ENCODE measurements around the gene ZNF398. TPM values are rescaled to one million over a fixed set of nuclear protein-coding genes. Genes with fewer than 3 reads are reported as not detected.
A peak's percentile ranks its signal among the peaks of the same experiment; 100 is the strongest.

Gene ZNF398
- total and polyA plus RNA-seq, 9 of the 15 experiments (the other 6 are each of a cell fraction or from before 2014, with no cell fraction given): 4.0 to 18.6 (median 10.4) TPM

DNA sequence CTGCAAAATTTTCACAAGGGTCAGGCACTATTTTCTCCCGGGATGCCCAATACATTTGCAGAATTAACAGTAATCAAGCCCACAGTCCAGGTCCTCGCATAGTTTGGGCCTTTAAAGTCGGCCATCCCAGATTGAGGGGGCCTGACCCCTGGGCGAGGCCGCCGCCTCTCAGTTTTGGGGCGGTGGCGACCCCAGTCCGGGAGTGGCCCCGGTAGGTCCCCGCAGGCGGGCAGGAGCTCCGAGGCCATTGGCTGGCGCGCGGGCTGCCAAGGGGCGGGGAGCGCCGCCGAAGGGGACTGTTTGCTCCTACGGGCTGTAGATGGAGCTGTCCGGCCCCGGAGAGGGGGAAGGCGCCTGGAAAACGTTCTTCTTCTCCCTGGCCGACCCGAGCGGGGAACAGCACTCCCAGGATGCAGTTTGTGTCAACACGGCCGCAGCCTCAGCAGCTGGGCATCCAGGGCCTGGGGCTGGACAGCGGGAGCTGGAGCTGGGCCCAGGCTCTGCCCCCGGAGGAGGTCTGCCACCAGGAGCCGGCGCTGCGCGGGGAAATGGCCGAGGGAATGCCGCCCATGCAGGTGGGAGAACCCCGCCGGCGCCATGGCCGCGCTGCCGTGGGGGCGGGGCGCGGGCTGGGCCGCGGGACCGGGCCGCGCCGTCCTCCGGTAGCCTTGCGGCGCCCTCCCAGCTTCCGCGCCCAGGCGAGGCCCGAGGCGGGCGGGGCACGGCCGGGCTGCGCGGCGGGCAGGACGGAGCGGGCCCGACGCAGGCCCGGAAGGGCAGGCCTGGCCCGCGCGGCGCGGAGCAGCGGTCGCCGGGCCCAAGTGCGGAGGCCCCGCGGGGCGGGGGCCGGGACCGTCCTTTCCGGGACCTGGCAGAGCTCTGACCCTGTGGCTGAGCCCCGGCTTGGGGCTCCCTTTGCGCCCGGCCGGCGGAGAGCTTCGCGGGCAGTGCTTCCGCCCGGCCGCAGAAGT, 48.2 kb downstream of the ZNF398 start, which contains the start of gene ZNF282 (continued):
- TF ChIP-seq NKRF (IDR thresholded peaks at IDR 0.05; ENCODE audit: borderline replicate concordance) (peak; percentile 71), HMGN3 (IDR thresholded peaks at IDR 0.05; ENCODE audit: borderline replicate concordance, extremely low read depth, insufficient read length, low read depth, low read length) (peak; percentile 90), ZNF766 (CRISPR knock-in tag; conservative IDR thresholded peaks at IDR 0.05) (peak; percentile 45; the same call in 1 of the 2 replicates), ZBTB1 (CRISPR knock-in tag; IDR thresholded peaks at IDR 0.05; ENCODE audit: borderline replicate concordance, low read depth) (peak; percentile 56), MTA1 (IDR thresholded peaks at IDR 0.05; ENCODE audit: borderline replicate concordance) (no peak), CSDE1 (IDR thresholded peaks at IDR 0.05) (no peak), ETV6 (IDR thresholded peaks at IDR 0.05; ENCODE audit: borderline replicate concordance in 1 of 2, low read depth in 2 of 2, low read length in 1 of 2) (0 out of 4 replicates have a peak, but pooled peaks of 1 of the 2 experiments have one; percentile 8), ETV6 (CRISPR knock-in tag; IDR thresholded peaks at IDR 0.05; ENCODE audit: borderline replicate concordance) (no peak), ETV1 (tag; conservative IDR thresholded peaks at IDR 0.05; ENCODE audit: low read depth) (no peak; the same call in 1 of the 2 replicates), KLF13 (tag; IDR thresholded peaks at IDR 0.05; ENCODE audit: borderline replicate concordance, low read depth) (peak; percentile 64; the same call in 1 of the 2 replicates), UBTF (IDR thresholded peaks at IDR 0.05; ENCODE audit: borderline replicate concordance in 1 of 2, low read depth in 2 of 2, low read length in 2 of 2) (peak; percentile 84; a peak in 3 of 4 replicates), TBL1XR1 (IDR thresholded peaks at IDR 0.05; ENCODE audit: low read length in 2 of 2) (0 out of 4 replicates have a peak, but pooled peaks of 1 of the 2 experiments have one; percentile 61), ZKSCAN1 (IDR thresholded peaks at IDR 0.05; ENCODE audit: low read depth, low read length) (peak; percentile 35; the same call in 1 of the 2 replicates), C11orf30 (IDR thresholded peaks at IDR 0.05; ENCODE audit: low read depth) (peak; percentile 85), U2AF2 (optimal IDR thresholded peaks at IDR 0.05; ENCODE audit: low read depth, low read length) (no peak)
- TF ChIP-seq, protein P1, sequence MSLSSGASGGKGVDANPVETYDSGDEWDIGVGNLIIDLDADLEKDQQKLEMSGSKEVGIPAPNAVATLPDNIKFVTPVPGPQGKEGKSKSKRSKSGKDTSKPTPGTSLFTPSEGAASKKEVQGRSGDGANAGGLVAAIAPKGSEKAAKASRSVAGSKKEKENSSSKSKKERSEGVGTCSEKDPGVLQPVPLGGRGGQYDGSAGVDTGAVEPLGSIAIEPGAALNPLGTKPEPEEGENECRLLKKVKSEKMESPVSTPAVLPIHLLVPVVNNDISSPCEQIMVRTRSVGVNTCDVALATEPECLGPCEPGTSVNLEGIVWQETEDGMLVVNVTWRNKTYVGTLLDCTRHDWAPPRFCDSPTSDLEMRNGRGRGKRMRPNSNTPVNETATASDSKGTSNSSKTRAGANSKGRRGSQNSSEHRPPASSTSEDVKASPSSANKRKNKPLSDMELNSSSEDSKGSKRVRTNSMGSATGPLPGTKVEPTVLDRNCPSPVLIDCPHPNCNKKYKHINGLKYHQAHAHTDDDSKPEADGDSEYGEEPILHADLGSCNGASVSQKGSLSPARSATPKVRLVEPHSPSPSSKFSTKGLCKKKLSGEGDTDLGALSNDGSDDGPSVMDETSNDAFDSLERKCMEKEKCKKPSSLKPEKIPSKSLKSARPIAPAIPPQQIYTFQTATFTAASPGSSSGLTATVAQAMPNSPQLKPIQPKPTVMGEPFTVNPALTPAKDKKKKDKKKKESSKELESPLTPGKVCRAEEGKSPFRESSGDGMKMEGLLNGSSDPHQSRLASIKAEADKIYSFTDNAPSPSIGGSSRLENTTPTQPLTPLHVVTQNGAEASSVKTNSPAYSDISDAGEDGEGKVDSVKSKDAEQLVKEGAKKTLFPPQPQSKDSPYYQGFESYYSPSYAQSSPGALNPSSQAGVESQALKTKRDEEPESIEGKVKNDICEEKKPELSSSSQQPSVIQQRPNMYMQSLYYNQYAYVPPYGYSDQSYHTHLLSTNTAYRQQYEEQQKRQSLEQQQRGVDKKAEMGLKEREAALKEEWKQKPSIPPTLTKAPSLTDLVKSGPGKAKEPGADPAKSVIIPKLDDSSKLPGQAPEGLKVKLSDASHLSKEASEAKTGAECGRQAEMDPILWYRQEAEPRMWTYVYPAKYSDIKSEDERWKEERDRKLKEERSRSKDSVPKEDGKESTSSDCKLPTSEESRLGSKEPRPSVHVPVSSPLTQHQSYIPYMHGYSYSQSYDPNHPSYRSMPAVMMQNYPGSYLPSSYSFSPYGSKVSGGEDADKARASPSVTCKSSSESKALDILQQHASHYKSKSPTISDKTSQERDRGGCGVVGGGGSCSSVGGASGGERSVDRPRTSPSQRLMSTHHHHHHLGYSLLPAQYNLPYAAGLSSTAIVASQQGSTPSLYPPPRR (CRISPR knock-in tag; IDR thresholded peaks at IDR 0.05; ENCODE audit: borderline replicate concordance): 0 out of 2 replicates have a peak, but pooled peaks have one; percentile 67

Data from K562 (cell line).